NCI-H128 (cell line): ENCODE results near the gene SCTR.

Source experiments
- DNase-seq: peaks from one replicate; lab custom pipeline; 2025; ENCODE audit not compliant: unreplicated experiment; lab: John Stamatoyannopoulos, UW

Gene SCTR

GRCh38 chr2:119449521-119449920 lies 74.8 kb downstream of the SCTR start:
- DNase-seq, result no peak

GRCh38 chr2:119448427-119449141 lies 75.7 kb downstream of the SCTR start:
- DNase-seq, result no peak

GRCh38 chr2:119446037-119446436 lies 78.2 kb downstream of the SCTR start:
- no peak for DNase-seq

- no peak for DNase-seq
Observed at GRCh38 chr2:119442850-119443249, 81.4 kb downstream of the SCTR start.

- DNase-seq, result no peak
Observed at GRCh38 chr2:119442226-119442619, 82.1 kb downstream of the SCTR start.

GRCh38 chr2:119441376-119442225 lies 82.7 kb downstream of the SCTR start:
- no peak for DNase-seq

GRCh38 chr2:119440873-119441272 lies 83.4 kb downstream of the SCTR start:
- DNase-seq, result no peak

GRCh38 chr2:119440501-119440870 lies 83.8 kb downstream of the SCTR start:
- no peak for DNase-seq

- no peak for DNase-seq
Observed at GRCh38 chr2:119439574-119440500, 84.4 kb downstream of the SCTR start.

- DNase-seq, result no peak
Observed at GRCh38 chr2:119438726-119439284, 85.5 kb downstream of the SCTR start.

- no peak for DNase-seq
Observed at GRCh38 chr2:119438128-119438656, 86.1 kb downstream of the SCTR start.

- DNase-seq, result no peak
Observed at GRCh38 chr2:119436993-119437772, 87.1 kb downstream of the SCTR start.

- no peak for DNase-seq
Observed at GRCh38 chr2:119435953-119436297, 88.4 kb downstream of the SCTR start.

GRCh38 chr2:119435081-119435952 lies 89.0 kb downstream of the SCTR start:
- no peak for DNase-seq

- DNase-seq, result no peak
Observed at GRCh38 chr2:119434664-119435063, 89.6 kb downstream of the SCTR start.

GRCh38 chr2:119433636-119434327 lies 90.5 kb downstream of the SCTR start:
- DNase-seq, result no peak

GRCh38 chr2:119432851-119433522 lies 91.3 kb downstream of the SCTR start:
- no peak for DNase-seq
